ENCODE data around the gene FAM222B. TPM values are rescaled to one million over a fixed set of nuclear protein-coding genes. Genes with fewer than 3 reads are reported as not detected.

Gene FAM222B
- total and polyA plus RNA-seq, 9 of the 15 experiments (the other 6 are each of a cell fraction or from before 2014, with no cell fraction given), result 4.0 to 34.6 (median 7.5) TPM

DNA sequence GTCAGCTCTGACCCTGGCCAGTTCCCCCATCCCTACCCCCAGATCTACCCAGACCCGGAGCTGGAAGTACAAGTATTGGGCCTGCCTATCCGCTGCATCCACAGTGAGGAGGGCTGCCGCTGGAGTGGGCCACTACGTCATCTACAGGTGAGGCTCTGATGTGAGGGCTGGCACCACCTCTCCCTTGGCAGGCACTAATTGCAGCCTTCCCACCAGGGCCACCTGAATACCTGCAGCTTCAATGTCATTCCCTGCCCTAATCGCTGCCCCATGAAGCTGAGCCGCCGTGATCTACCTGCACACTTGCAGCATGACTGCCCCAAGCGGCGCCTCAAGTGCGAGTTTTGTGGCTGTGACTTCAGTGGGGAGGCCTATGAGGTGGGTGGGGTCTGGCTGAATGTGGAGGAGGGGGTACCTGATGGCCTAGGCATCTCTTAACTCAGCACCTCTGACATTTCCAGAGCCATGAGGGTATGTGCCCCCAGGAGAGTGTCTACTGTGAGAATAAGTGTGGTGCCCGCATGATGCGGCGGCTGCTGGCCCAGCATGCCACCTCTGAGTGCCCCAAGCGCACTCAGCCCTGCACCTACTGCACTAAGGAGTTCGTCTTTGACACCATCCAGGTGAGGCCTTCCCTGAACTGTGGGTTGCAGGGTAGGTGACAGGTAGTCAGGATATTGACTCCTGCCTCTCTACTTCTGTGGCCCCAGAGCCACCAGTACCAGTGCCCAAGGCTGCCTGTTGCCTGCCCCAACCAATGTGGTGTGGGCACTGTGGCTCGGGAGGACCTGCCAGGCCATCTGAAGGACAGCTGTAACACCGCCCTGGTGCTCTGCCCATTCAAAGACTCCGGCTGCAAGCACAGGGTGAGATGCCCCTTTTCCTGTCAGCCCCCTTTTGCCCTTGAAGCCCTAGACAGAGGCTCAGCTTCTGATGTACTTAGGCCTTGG, 94.5 kb downstream of the FAM222B start (continued):
- TF ChIP-seq SUPT5H (IDR thresholded peaks at IDR 0.05) (0 out of 2 replicates have a peak, but pooled peaks have one; percentile 4), TSC22D4 (tag; IDR thresholded peaks at IDR 0.05) (no peak), POLR3A (IDR thresholded peaks at IDR 0.05; ENCODE audit: borderline replicate concordance, extremely low read depth, insufficient read depth, insufficient read length) (no peak), PTTG1 (tag; IDR thresholded peaks at IDR 0.05; ENCODE audit: low read depth) (no peak), NR2C2 (CRISPR knock-in tag; IDR thresholded peaks at IDR 0.05) (no peak), NR2C2 (tag; IDR thresholded peaks at IDR 0.05) (no peak), ELF1 (tag; IDR thresholded peaks at IDR 0.05) (no peak), KAT2B (IDR thresholded peaks at IDR 0.05; ENCODE audit: low read depth, low read length) (no peak), EP400 (IDR thresholded peaks at IDR 0.05) (no peak)
- TF ChIP-seq, protein P1, sequence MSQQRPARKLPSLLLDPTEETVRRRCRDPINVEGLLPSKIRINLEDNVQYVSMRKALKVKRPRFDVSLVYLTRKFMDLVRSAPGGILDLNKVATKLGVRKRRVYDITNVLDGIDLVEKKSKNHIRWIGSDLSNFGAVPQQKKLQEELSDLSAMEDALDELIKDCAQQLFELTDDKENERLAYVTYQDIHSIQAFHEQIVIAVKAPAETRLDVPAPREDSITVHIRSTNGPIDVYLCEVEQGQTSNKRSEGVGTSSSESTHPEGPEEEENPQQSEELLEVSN (IDR thresholded peaks at IDR 0.05; ENCODE audit: borderline replicate concordance in 1 of 2, extremely low read depth in 1 of 2, insufficient read depth in 1 of 2, insufficient read length in 1 of 2, low read depth in 1 of 2, low read length in 1 of 2, poor library complexity in 1 of 2, severe bottlenecking in 1 of 2), result no peak
- TF ChIP-seq, protein P2, sequence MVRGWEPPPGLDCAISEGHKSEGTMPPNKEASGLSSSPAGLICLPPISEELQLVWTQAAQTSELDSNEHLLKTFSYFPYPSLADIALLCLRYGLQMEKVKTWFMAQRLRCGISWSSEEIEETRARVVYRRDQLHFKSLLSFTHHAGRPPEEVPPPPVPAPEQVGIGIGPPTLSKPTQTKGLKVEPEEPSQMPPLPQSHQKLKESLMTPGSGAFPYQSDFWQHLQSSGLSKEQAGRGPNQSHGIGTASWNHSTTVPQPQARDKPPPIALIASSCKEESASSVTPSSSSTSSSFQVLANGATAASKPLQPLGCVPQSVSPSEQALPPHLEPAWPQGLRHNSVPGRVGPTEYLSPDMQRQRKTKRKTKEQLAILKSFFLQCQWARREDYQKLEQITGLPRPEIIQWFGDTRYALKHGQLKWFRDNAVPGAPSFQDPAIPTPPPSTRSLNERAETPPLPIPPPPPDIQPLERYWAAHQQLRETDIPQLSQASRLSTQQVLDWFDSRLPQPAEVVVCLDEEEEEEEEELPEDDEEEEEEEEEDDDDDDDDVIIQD (CRISPR knock-in tag; IDR thresholded peaks at IDR 0.05), result no peak
- TF ChIP-seq, protein P3, sequence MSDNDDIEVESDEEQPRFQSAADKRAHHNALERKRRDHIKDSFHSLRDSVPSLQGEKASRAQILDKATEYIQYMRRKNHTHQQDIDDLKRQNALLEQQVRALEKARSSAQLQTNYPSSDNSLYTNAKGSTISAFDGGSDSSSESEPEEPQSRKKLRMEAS (CRISPR knock-in tag; IDR thresholded peaks at IDR 0.05), result 0 out of 2 replicates have a peak, but pooled peaks have one; percentile 2

Data from K562 (cell line).